Ishikawa (cell line): Measurements from ENCODE around the gene PNPLA7.

Experiments
- CREB1 ChIP-seq: IDR thresholded peaks from 2 replicates; pipeline ENCODE4 v1.6.1; 2012; ENCODE audit warnings: low read depth
- EGR1 ChIP-seq: IDR thresholded peaks from 2 replicates; pipeline ENCODE4 v1.6.1; 2012
- FOXM1 ChIP-seq: IDR thresholded peaks from 2 replicates; pipeline ENCODE4 v1.6.1; 2012; ENCODE audit warnings: low read depth, borderline replicate concordance
- REST ChIP-seq: IDR thresholded peaks from 2 replicates; pipeline ENCODE4 v1.6.1; 2012; ENCODE audit warnings: low read depth, mild to moderate bottlenecking
- TAF1 ChIP-seq: IDR thresholded peaks from 2 replicates; pipeline ENCODE4 v1.6.1; 2012; ENCODE audit warnings: low read depth, mild to moderate bottlenecking
- TEAD4 ChIP-seq: IDR thresholded peaks from 2 replicates; pipeline ENCODE4 v1.6.1; 2012

- TF ChIP-seq EGR1 (no peak), REST (no peak), TAF1 (no peak), CREB1 (no peak), FOXM1 (no peak), TEAD4 (no peak)
Observed at GRCh38 chr9:137460363-137461315, 89.6 kb downstream of the PNPLA7 start.
